ENCODE results near the gene SH2D3C.

The SH2D3C gene

GRCh38 chr9:127716412-127716811, 62.1 kb downstream of the SH2D3C start:
- DNase-seq: no peak

- peak; percentile 97 to 98 for DNase-seq
Measured at GRCh38 chr9:127715470-127716337, 62.8 kb downstream of the SH2D3C start, which contains the start of the genes PTRH1 and TTC16. Gene PTRH1, minus strand, starts transcription at chr9:127715663. Its CDS starts 24 bp downstream, at chr9:127715639. Gene TTC16, plus strand, starts transcription at chr9:127716079. Its CDS starts 67 bp downstream, at chr9:127716146.

- DNase-seq: peak in 1 of 2 donors; percentile 19
Measured at GRCh38 chr9:127714951-127715469, 63.5 kb downstream of the SH2D3C start.

DNA sequence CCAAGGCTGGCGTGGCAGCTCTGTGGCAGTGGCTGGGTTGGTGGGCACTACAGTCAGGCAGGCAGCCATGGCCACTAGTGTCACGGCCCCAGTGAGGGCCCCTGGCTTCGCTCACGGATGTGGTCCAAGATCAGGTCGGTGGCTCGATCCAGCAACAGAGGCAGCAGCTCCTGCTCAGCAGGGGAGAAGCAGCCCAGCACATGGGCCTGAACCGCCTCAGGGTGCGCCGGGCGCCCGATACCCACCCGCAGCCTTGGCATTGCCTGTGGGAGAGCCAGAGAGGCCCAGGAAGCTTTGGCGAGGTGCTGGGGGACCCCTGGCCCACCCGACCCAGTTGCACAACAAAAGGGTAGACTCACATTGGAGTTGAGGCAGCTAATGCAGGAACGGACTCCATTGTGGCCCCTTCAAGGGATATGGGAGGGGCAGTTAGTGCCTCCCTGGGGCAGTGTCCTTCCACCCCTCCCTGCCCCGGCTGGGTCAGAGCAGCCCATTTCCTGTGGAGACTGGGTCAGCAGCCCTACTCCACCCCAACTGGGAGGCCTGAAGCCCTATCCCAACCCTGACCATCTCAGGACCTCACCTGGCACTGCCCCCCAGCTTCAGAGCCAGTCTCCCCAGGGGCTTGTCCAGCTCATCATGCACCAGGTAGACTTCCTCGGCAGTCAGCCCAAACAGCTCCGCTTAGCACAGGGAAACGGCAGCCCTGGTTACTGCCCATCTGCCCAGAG, 64.3 kb downstream of the SH2D3C start:
- DNase-seq: no peak

DNA sequence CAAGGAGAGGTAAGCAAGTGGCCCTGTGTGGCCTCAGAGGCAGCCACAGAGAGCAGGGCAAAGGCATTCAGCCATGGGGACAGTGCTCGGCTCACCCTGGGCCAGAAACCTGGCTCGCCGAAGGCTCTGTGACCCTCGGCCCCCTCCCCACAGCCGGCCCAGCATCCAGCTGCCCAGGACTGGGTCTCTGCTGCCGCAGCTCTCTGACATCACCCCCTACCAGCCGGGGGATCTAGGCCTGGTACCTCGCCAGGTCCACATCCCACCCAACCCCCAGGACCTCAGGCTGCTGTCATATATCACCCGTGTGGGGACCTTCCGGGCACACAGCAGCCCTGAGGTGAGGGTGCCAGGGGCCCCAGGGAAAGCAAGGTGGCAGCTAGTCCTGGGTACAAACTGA, 65.6 kb downstream of the SH2D3C start:
- no peak for DNase-seq

- no peak for DNase-seq
Measured at GRCh38 chr9:127712371-127712770, 66.1 kb downstream of the SH2D3C start.

- DNase-seq: no peak
Measured at GRCh38 chr9:127711831-127712274, 66.6 kb downstream of the SH2D3C start.

GRCh38 chr9:127711226-127711701, 67.2 kb downstream of the SH2D3C start:
- no peak for DNase-seq

- DNase-seq: no peak
Measured at GRCh38 chr9:127710204-127710783, 68.2 kb downstream of the SH2D3C start.

GRCh38 chr9:127708952-127709587, 69.4 kb downstream of the SH2D3C start:
- DNase-seq: no peak

GRCh38 chr9:127707766-127708165, 70.7 kb downstream of the SH2D3C start:
- no peak for DNase-seq

DNA sequence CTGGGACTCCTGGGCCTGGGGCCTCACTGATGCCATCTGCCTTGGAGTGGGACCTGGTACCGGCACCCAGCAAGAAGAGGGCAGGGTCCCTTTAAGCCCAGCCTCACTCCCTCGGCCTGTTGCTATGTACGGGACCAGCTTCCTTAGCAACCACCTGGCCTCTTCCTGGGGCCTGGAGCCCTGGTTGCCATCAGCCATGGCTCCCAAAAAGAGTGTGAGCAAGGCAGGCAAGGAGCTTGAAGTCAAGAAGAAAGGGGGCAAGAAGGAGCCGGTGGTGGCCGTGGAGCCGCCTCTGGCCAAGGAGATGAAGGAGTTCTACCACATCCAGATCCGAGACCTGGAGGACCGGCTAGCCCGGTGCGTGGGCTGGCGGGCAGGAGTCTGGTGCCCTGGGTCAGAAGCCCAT, 71.6 kb downstream of the SH2D3C start, which contains the start of gene CFAP157:
Gene CFAP157, plus strand, starts transcription at position 153 of the 406 bp plus-strand sequence. Its CDS starts 44 bp downstream, at position 197.
- DNase-seq: no peak

- no peak for DNase-seq
Measured at GRCh38 chr9:127705577-127706379, 72.7 kb downstream of the SH2D3C start.

DNA sequence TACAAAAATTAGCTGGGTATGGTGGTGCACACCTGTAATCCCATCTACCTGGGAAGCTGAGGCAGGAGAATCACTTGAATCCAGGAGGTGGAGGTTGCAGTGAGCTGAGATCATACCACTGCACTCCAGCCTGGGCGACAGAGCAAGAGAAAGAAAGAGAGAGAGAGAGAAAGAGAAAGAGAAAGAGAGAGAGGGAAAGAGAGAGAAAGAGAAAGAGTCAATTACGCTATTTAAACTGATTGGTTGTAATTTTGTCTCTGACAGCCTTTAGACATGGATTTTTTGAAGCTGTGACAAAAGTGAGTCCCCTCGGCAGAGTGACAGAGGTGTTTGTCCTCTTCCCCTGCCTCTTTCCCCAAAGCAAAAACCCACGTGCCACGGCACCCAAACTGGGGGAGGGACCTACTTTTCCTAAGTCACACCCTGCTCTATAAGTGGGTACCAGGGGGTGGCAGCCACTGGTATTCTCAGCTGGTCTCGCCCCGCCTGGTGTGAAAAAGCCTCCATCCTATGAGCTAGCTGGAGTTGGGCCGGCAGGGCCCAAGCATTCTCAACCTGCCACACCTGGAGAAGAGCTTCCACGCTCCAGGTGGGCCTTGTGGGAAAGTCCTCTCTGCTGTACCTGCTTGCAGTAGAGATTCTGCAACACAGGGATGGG, 75.0 kb downstream of the SH2D3C start:
- no peak for DNase-seq

GRCh38 chr9:127700594-127701255, 77.7 kb downstream of the SH2D3C start:
- no peak for DNase-seq

DNA sequence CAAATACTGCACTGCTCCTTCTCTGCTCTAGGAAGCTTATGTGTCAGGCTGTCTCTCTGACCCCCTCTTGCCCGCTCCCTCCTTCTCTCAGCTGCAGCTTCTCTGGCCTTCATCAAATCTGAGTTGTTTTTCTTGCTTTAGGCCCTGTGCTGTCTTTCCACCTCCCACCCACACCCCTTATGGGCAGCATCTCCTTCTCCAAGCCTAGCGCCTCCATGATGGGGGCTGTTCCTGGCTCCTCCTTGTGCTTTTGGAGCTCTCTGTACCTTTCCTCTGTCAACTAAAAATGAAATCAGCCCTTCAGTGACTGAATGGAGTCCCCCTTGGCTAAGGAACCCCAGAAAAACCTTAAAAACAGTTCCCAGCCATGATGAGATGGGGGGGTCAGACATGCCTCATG, 78.3 kb downstream of the SH2D3C start:
- no peak for DNase-seq

GRCh38 chr9:127698985-127699670, 79.3 kb downstream of the SH2D3C start:
- peak; percentile 98 to 99 for DNase-seq

- DNase-seq: no peak
Measured at GRCh38 chr9:127698386-127698785, 80.1 kb downstream of the SH2D3C start.

DNA sequence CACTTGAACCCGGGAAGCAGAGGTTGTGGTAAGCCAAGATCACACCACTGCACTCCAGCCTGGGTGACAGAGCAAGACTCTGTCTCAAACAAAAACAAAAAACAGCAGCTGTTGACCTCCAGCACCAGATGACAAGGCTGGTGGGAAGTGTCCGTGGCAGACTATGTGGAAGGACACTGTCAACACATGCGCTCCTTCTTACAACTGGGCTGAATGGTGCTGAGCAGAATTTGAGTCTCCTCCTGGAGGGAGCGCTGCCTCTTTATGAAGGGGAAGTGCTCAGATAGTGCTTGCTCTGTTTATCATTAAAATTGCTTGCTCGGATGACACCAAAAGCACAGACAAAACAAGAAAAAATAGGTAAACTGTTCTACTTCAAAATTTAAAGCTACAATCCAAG, 80.9 kb downstream of the SH2D3C start:
- no peak for DNase-seq

Data from inflammatory macrophage (primary cell).